Liver (tissue), 9 donors: ENCODE results near the gene DVL1. TPM values are rescaled to one million over a fixed set of nuclear protein-coding genes. Genes with fewer than 3 reads are reported as not detected.

Source experiments
- DNase-seq: peaks from one replicate; pipeline ENCODE4 v3.0.0-alpha.2; 2017; ENCODE audit warnings: low spot score
- H3K27ac ChIP-seq, 2 donors: one replicate each; pipeline ENCODE4 v1.7.0; 2013; ENCODE audit warnings: inconsistent platforms in 2 of 2, low read length in 2 of 2, control low read depth in 1 of 2, low read depth in 1 of 2, mild to moderate bottlenecking in 1 of 2
- H3K27me3 ChIP-seq, 4 donors: one replicate each; pipeline versions ENCODE4 v1.6.1 to v1.7.0; 2013; ENCODE audit warnings: low read length in 3 of 4, inconsistent platforms in 1 of 4, mild to moderate bottlenecking in 1 of 4, moderate library complexity in 1 of 4; ENCODE audit not compliant: control insufficient read depth in 4 of 4, insufficient read depth in 4 of 4
- H3K36me3 ChIP-seq, 4 donors: one replicate each; pipeline versions ENCODE4 v1.6.1 to v1.7.0; 2013; ENCODE audit warnings: low read length in 3 of 4, mild to moderate bottlenecking in 3 of 4, low read depth in 1 of 4, moderate library complexity in 1 of 4; ENCODE audit not compliant: control insufficient read depth in 4 of 4, insufficient read depth in 3 of 4
- H3K4me1 ChIP-seq, 4 donors: one replicate each; pipeline versions ENCODE4 v1.6.1 to v1.7.0; 2013; ENCODE audit warnings: low read length in 3 of 4, mild to moderate bottlenecking in 3 of 4, moderate library complexity in 1 of 4; ENCODE audit not compliant: control insufficient read depth in 4 of 4, insufficient read depth in 4 of 4
- H3K4me3 ChIP-seq, 3 donors: one replicate each; pipeline versions ENCODE4 v1.6.1 to v1.7.0; 2013; ENCODE audit warnings: low read length in 3 of 3, control low read depth in 1 of 3, low read depth in 1 of 3, mild to moderate bottlenecking in 1 of 3
- H3K9ac ChIP-seq, 2 donors: one replicate each; pipeline ENCODE4 v1.7.0; 2013; ENCODE audit warnings: low read length in 2 of 2, mild to moderate bottlenecking in 2 of 2, moderate library complexity in 2 of 2, control low read depth in 1 of 2, low read depth in 1 of 2
- H3K9me3 ChIP-seq, 4 donors: one replicate each; pipeline versions ENCODE4 v1.6.1 to v1.7.0; 2013; ENCODE audit warnings: low read length in 3 of 4; ENCODE audit not compliant: control insufficient read depth in 4 of 4
- EGR1 ChIP-seq, 2 donors: IDR thresholded peaks; 2 replicates each; pipeline ENCODE4 v1.6.1; 2016 to 2018; ENCODE audit warnings: antibody characterized with exemption in 2 of 2, low read depth in 2 of 2
- FOXA2 ChIP-seq: IDR thresholded peaks from 2 replicates; pipeline ENCODE4 v1.6.1; 2016; ENCODE audit warnings: antibody characterized with exemption
- HNF4G ChIP-seq: IDR thresholded peaks from 2 replicates; pipeline ENCODE4 v1.6.1; 2016; ENCODE audit warnings: antibody characterized with exemption
- JUND ChIP-seq, 2 donors: IDR thresholded peaks; 2 replicates each; pipeline ENCODE4 v1.6.1; 2016; ENCODE audit warnings: antibody characterized with exemption in 2 of 2
- RAD21 ChIP-seq, 2 donors: IDR thresholded peaks; 2 replicates each; pipeline ENCODE4 v1.6.1; 2016; ENCODE audit warnings: antibody characterized with exemption in 2 of 2, mild to moderate bottlenecking in 2 of 2
- RXRA ChIP-seq, 2 donors: IDR thresholded peaks; 2 replicates each; pipeline ENCODE4 v1.6.1; 2017 to 2018; ENCODE audit warnings: antibody characterized with exemption in 2 of 2, mild to moderate bottlenecking in 1 of 2
- SP1 ChIP-seq: IDR thresholded peaks from 2 replicates; pipeline ENCODE4 v1.6.1; 2018; ENCODE audit warnings: antibody characterized with exemption, mild to moderate bottlenecking
- YY1 ChIP-seq: IDR thresholded peaks from 2 replicates; pipeline ENCODE4 v1.6.1; 2016; ENCODE audit warnings: antibody characterized with exemption, mild to moderate bottlenecking
- WGBS: extraction: QIAGEN DNeasy Blood & Tissue Kit; methylation state at CpG from one replicate; pipeline ENCODE4 v1.1.7; 2013; 5-methylcytosine and 5-hydroxymethylcytosine counted together
- polyA plus RNA-seq, 2 donors: library from polyadenylated mRNA; stranded (reverse) in 1 of 2; unstranded in 1 of 2; fragments of 200-250 nt in 1 of 2; fragments of >200 nt in 1 of 2; fragmentation: Nextera tagmentation in 1 of 2; extraction: Ambion mirVana in 1 of 2; gene quantifications; one replicate each; pipeline versions ENCODE4 v1.2.1 to v1.2.3, GENCODE V29; 2013 to 2015
- total RNA-seq, 2 donors: library from RNA; depleted of rRNA; stranded (reverse); fragments of >200 nt; gene quantifications; one replicate each; pipeline ENCODE4 v1.2.3, GENCODE V29; 2014
- TF ChIP-seq, protein P1 (sequence below): IDR thresholded peaks from 2 replicates; pipeline ENCODE4 v1.6.1; 2016; ENCODE audit warnings: antibody characterized with exemption
- TF ChIP-seq, protein P2 (sequence below): IDR thresholded peaks from 2 replicates; pipeline ENCODE4 v1.6.1; 2016; ENCODE audit warnings: antibody characterized with exemption
- TF ChIP-seq, protein P3 (sequence below): IDR thresholded peaks from 2 replicates; pipeline ENCODE4 v1.6.1; 2016; ENCODE audit warnings: antibody characterized with exemption, mild to moderate bottlenecking
- TF ChIP-seq, protein P4 (sequence below): IDR thresholded peaks from 2 replicates; pipeline ENCODE4 v1.6.1; 2016; ENCODE audit warnings: antibody characterized with exemption
- TF ChIP-seq, protein P5 (sequence below): fragments of 150-350 bp; IDR thresholded peaks from 2 replicates; pipeline ENCODE4 v1.5.1; 2017; ENCODE audit warnings: improper control_type of control experiment, low read depth, low read length; ENCODE audit not compliant: missing input control
- donor health status: healthy.
- donor health status: healthy.
- donor health status: healthy.
- donor health status: healthy.
- donor health status: healthy.

Gene DVL1
- total and polyA plus RNA-seq, 4 donors: 5.7 to 41.2 (median 24.8) TPM

DNA sequence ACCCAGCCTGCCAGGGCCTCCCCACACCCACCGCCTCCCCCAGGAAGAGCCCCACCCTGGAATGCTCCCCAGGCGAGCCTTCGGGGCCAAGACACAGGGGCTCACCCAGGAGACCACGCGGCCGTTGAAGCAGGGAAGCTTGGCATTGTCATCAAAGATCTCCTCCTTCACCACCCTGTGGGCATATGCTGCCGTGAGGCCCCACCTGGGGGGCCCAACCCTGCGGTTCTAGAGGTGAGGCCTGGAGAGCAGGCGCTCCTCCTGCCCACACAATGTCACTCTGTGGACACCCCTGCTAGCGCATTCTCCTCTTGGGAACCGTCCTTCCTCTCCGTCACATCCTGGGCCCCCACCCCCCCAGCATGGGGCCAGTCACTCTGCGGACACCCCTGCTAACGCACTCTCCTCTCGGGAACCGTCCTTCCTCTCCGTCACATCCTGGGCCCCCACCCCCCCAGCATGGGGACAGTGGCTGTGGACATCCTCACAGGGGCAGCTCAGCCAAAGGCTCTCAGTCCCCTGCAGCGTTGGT lies 6.6 kb downstream of the DVL1 start:
- DNase-seq: no peak
- Histone ChIP-seq H3K4me1 (peaks cover 31 to 47% (median 45%) of the 10 kb centered on the region in 4 donors), H3K9ac (no peak overlapping the region), H3K36me3 (peaks cover 0 to 31% (median 11%) of the 10 kb centered on the region in 4 donors), H3K9me3 (no peaks in the 10 kb centered on the region), H3K27me3 (no peaks in the 10 kb centered on the region), H3K27ac (no peak overlapping the region), H3K4me3 (no peak overlapping the region)
- TF ChIP-seq, protein P1, sequence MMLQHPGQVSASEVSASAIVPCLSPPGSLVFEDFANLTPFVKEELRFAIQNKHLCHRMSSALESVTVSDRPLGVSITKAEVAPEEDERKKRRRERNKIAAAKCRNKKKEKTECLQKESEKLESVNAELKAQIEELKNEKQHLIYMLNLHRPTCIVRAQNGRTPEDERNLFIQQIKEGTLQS: no peak
- TF ChIP-seq JUND (IDR thresholded peaks at IDR 0.05) (no peak), FOXA2 (no peak), YY1 (no peak)
- TF ChIP-seq, protein P2, sequence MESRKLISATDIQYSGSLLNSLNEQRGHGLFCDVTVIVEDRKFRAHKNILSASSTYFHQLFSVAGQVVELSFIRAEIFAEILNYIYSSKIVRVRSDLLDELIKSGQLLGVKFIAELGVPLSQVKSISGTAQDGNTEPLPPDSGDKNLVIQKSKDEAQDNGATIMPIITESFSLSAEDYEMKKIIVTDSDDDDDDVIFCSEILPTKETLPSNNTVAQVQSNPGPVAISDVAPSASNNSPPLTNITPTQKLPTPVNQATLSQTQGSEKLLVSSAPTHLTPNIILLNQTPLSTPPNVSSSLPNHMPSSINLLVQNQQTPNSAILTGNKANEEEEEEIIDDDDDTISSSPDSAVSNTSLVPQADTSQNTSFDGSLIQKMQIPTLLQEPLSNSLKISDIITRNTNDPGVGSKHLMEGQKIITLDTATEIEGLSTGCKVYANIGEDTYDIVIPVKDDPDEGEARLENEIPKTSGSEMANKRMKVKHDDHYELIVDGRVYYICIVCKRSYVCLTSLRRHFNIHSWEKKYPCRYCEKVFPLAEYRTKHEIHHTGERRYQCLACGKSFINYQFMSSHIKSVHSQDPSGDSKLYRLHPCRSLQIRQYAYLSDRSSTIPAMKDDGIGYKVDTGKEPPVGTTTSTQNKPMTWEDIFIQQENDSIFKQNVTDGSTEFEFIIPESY: no peak
- WGBS: 91% methylated on average over 18 of the region's 18 CpGs

DNA sequence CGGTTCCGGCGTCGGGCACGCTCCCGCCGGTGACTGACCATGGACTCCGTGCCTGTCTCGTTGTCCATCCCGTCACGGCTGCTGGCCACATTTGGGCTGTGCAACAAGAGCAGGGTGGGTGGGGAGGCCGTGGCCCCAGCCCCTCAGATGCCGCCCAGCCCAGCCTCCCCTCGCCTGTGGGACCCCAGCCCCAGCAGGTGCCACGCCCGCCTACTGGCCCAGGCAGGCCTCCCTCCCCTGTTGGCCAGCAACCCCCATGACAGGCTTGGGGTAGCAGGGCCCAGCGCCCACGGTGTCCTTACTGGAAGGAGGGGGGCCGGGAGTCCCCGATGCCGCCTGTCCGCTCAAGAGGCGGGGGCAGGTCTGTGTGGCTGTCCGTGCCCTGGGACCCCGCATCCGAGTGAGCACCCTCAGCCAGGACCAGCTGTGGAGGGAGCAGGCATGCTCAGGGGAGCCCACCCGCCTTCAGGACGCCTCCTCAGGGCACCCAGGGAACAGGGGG lies 7.1 kb downstream of the DVL1 start:
- 97% methylated on average over 28 of the region's 28 CpGs for WGBS
- no peaks in the 10 kb centered on the region for H3K9me3 ChIP-seq
- no peak for DNase-seq
- no peak overlapping the region for H3K27ac ChIP-seq
- TF ChIP-seq RAD21 (IDR thresholded peaks at IDR 0.05) (no peak), SP1 (no peak), RXRA (IDR thresholded peaks at IDR 0.05) (no peak), HNF4G (no peak), EGR1 (IDR thresholded peaks at IDR 0.05; ENCODE audit: low read depth in 2 of 2) (no peak), FOXA2 (no peak), YY1 (no peak)
- TF ChIP-seq, protein P3, sequence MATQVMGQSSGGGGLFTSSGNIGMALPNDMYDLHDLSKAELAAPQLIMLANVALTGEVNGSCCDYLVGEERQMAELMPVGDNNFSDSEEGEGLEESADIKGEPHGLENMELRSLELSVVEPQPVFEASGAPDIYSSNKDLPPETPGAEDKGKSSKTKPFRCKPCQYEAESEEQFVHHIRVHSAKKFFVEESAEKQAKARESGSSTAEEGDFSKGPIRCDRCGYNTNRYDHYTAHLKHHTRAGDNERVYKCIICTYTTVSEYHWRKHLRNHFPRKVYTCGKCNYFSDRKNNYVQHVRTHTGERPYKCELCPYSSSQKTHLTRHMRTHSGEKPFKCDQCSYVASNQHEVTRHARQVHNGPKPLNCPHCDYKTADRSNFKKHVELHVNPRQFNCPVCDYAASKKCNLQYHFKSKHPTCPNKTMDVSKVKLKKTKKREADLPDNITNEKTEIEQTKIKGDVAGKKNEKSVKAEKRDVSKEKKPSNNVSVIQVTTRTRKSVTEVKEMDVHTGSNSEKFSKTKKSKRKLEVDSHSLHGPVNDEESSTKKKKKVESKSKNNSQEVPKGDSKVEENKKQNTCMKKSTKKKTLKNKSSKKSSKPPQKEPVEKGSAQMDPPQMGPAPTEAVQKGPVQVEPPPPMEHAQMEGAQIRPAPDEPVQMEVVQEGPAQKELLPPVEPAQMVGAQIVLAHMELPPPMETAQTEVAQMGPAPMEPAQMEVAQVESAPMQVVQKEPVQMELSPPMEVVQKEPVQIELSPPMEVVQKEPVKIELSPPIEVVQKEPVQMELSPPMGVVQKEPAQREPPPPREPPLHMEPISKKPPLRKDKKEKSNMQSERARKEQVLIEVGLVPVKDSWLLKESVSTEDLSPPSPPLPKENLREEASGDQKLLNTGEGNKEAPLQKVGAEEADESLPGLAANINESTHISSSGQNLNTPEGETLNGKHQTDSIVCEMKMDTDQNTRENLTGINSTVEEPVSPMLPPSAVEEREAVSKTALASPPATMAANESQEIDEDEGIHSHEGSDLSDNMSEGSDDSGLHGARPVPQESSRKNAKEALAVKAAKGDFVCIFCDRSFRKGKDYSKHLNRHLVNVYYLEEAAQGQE: no peak
- TF ChIP-seq, protein P4, sequence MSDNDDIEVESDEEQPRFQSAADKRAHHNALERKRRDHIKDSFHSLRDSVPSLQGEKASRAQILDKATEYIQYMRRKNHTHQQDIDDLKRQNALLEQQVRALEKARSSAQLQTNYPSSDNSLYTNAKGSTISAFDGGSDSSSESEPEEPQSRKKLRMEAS: no peak
- TF ChIP-seq, protein P5, sequence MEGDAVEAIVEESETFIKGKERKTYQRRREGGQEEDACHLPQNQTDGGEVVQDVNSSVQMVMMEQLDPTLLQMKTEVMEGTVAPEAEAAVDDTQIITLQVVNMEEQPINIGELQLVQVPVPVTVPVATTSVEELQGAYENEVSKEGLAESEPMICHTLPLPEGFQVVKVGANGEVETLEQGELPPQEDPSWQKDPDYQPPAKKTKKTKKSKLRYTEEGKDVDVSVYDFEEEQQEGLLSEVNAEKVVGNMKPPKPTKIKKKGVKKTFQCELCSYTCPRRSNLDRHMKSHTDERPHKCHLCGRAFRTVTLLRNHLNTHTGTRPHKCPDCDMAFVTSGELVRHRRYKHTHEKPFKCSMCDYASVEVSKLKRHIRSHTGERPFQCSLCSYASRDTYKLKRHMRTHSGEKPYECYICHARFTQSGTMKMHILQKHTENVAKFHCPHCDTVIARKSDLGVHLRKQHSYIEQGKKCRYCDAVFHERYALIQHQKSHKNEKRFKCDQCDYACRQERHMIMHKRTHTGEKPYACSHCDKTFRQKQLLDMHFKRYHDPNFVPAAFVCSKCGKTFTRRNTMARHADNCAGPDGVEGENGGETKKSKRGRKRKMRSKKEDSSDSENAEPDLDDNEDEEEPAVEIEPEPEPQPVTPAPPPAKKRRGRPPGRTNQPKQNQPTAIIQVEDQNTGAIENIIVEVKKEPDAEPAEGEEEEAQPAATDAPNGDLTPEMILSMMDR: no peak
- TF ChIP-seq, protein P1: no peak
- peaks cover 0 to 31% (median 11%) of the 10 kb centered on the region in 4 donors for H3K36me3 ChIP-seq
- H3K9ac ChIP-seq: no peak overlapping the region
- H3K4me1 ChIP-seq: peaks cover 28 to 42% (median 40%) of the 10 kb centered on the region in 4 donors
- H3K4me3 ChIP-seq: no peak overlapping the region
- H3K27me3 ChIP-seq: no peaks in the 10 kb centered on the region
